Panc1 (cell line): Measurements from ENCODE around the gene APOE. TPM values are rescaled to one million over a fixed set of nuclear protein-coding genes. Genes with fewer than 3 reads are reported as not detected.
A peak's percentile ranks its signal among the peaks of the same experiment; 100 is the strongest.

ENCODE experiments used
- ATAC-seq: fragments of 200-7000 bp; cut with Tn5 transposase; 2 replicates; pipeline ENCODE4 v1.9.1; 2020; ENCODE audit warnings: mild to moderate bottlenecking, moderate library complexity
- BruUV-seq: library from RNA; stranded (reverse); fragments of 400-500 nt; replicated peaks from 2 replicates; lab custom pipeline; 2021; lab: Mats Ljungman, UMichigan
- CTCF ChIA-PET: fragments of 300-600 bp; sonication (Branson Sonifier 250); formaldehyde crosslinking; loops from one replicate; lab custom pipeline; 2022; ENCODE audit warnings: antibody characterized with exemption; lab: Charles Lee
- POLR2A ChIA-PET: fragments of 300-600 bp; sonication (Branson Sonifier 250); formaldehyde crosslinking; loops from one replicate; lab custom pipeline; 2022; ENCODE audit warnings: antibody characterized with exemption; lab: Charles Lee
- DNase-seq: peaks from one replicate; pipeline ENCODE4 v3.0.0-alpha.2; 2010; ENCODE audit warnings: low read depth, low spot score
- H3K27ac ChIP-seq: 2 replicates; pipeline ENCODE4 v1.5.1; 2011; ENCODE audit warnings: mild to moderate bottlenecking, low read length, inconsistent platforms
- H3K27me3 ChIP-seq: fragments of 200-500 bp; sonication (Bioruptor generic); 2 replicates; pipeline ENCODE4 v1.6.0; 2014; ENCODE audit warnings: low read length, inconsistent platforms; ENCODE audit not compliant: control insufficient read depth, insufficient read depth
- H3K36me3 ChIP-seq: fragments of 200-500 bp; sonication (Bioruptor generic); 2 replicates; pipeline ENCODE4 v1.5.1; 2014; ENCODE audit warnings: inconsistent platforms, mild to moderate bottlenecking, low read length, moderate library complexity; ENCODE audit not compliant: control insufficient read depth, insufficient read depth
- H3K4me1 ChIP-seq: 2 replicates; pipeline ENCODE4 v1.5.1; 2011; ENCODE audit warnings: inconsistent platforms, mild to moderate bottlenecking, low read length, moderate library complexity; ENCODE audit not compliant: control insufficient read depth, insufficient read depth
- H3K4me3 ChIP-seq, 2 experiments: 2 replicates each; pipeline ENCODE4 v1.5.1; 2011 to 2012; ENCODE audit warnings: low read depth in 2 of 2, low read length in 2 of 2, mild to moderate bottlenecking in 2 of 2, inconsistent platforms in 1 of 2, moderate library complexity in 1 of 2
- H3K9me3 ChIP-seq: fragments of 200-500 bp; sonication (Bioruptor generic); 2 replicates; pipeline ENCODE4 v1.5.1; 2014; ENCODE audit warnings: low read depth, mild to moderate bottlenecking, inconsistent platforms, low read length, moderate library complexity; ENCODE audit not compliant: control insufficient read depth, insufficient read depth
- CTCF ChIP-seq: fragments of 450-650 bp; IDR thresholded peaks from 2 replicates; pipeline ENCODE4 v1.5.1; 2017; ENCODE audit warnings: mild to moderate bottlenecking
- POLR2AphosphoS5 ChIP-seq: IDR thresholded peaks from 2 replicates; pipeline ENCODE4 v1.6.1; 2012; ENCODE audit warnings: mild to moderate bottlenecking, low read depth, low read length, moderate library complexity
- REST ChIP-seq, 2 experiments: IDR thresholded peaks; 2 replicates each; pipeline ENCODE4 v1.6.1; 2011 to 2012; ENCODE audit warnings: low read depth in 2 of 2, control low read depth in 1 of 2, low read length in 1 of 2, mild to moderate bottlenecking in 1 of 2, moderate library complexity in 1 of 2; ENCODE audit not compliant: insufficient read depth in 1 of 2
- SIN3A ChIP-seq: IDR thresholded peaks from 2 replicates; pipeline ENCODE4 v1.6.1; 2012; ENCODE audit warnings: low read depth, mild to moderate bottlenecking, low read length, moderate library complexity, borderline replicate concordance; ENCODE audit not compliant: insufficient read depth
- TCF7L2 ChIP-seq: IDR thresholded peaks from 2 replicates; pipeline ENCODE4 v1.6.1; 2011; ENCODE audit warnings: mild to moderate bottlenecking, low read depth, low read length, inconsistent platforms
- in situ Hi-C: cut with HindIII; loops from 2 replicates; pipeline ENCODE4 v1.10.0; 2016; ENCODE audit warnings: low sequenced_read_pairs, low pct_unique_long_range_greater_than_20kb
- intact Hi-C: fragments of 100-400 bp; cut with micrococcal nuclease; formaldehyde crosslinking; loops from one replicate; pipeline ENCODE4 v1.10.0; 2022; ENCODE audit not compliant: unreplicated experiment
- total RNA-seq: library from RNA; stranded (reverse); gene quantifications from one replicate; pipeline ENCODE4 v1.2.1, GENCODE V29; 2021; ENCODE audit not compliant: unreplicated experiment

The APOE gene
- total RNA-seq, 1 experiment from 2014 or later, result 780 TPM

DNA sequence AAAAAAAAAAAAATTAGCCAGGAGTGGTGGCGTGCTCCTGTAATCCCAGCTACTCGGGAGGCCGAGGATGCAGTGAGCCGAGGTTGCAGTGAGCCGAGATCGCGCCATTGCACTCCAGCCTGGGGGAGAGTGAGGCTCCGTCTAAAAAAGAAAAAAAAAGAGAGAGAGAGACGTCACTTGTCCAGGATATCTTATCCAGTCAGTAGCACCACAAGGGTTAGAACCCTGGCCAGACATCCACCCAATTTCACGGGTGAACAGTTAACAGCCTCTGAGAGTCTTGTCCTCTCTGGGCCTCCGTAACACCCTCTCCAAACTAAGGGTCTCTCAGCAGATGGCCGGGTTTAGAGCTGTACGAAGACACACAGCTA, 48.7 kb downstream of the APOE start:
- CTCF ChIA-PET, result interaction anchor here (0.9 kb wide), 1 partner anchor 51 kb away, joined by 4 read pairs; no protein-coding TSS in a partner anchor
- Histone ChIP-seq H3K27ac (peak overlapping the region; percentile 99), H3K36me3 (no peaks in the 10 kb centered on the region; the same call in 1 of the 2 replicates), H3K4me1 (peaks cover 7% of the 10 kb centered on the region; the same call in 1 of the 2 replicates), H3K27me3 (no peaks in the 10 kb centered on the region), H3K9me3 (no peaks in the 10 kb centered on the region), H3K4me3 (peak overlapping the region; percentile 97 to 98)
- ATAC-seq, result no peak
- in situ Hi-C loops (no loop called here), intact Hi-C loops (loop anchor here (5.0 kb wide), 1 partner anchor 52 kb away; no protein-coding TSS in a partner anchor)
- no TSS peak for BruUV-seq
- no peak for TF ChIP-seq POLR2AphosphoS5
- TF ChIP-seq TCF7L2, result no peak
- no peak for TF ChIP-seq CTCF
- no peak for TF ChIP-seq REST (IDR thresholded peaks at IDR 0.05; ENCODE audit: insufficient read depth in 1 of 2, low read depth in 2 of 2, low read length in 1 of 2)
- POLR2A ChIA-PET, result interaction anchor here (0.6 kb wide), 1 partner anchor 757 kb away, joined by 8 read pairs; no protein-coding TSS in a partner anchor
- DNase-seq, result no peak

DNA sequence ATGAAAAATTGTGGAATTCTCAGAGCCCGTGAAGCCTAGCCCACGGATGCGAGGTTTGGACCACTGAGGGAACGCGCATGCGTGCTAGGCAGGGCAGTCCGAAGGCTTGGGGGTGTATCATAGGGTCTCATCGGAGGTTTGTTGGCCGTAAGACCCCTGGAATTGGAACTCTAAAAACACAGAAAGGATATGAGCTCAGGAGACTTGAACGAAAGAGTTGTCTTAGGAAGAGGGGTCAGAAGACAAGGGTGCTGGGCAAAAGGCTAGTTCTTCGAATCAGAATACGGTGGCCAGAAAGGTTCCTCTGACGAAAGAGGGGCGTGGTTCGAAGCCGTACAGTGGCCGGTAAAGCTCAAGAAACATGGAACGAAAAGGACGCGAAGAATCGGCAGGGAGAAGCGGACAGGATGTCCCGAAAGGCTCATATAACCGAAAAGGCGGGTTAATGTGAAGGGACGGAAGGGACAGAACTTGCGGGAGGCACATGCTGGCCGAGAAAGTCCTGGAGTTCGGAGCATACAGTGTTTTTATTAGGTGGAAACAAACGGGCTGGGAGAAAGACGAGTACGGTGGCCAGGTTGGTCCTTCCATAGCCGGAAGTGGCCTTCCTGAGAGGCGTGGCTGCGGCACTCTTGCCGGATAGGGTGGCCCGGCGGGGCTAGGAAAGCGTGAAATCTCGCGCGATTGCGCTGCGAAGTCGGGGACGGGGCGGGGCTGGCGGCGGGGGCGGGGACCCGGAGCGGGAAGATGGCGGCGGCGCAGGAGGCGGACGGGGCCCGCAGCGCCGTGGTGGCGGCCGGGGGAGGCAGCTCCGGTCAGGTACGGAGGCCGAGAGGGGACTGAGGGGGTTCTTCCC, 49.3 kb downstream of the APOE start, which contains the start of gene CLPTM1:
Gene CLPTM1 (plus strand): TSS at position 732 of the 856 bp plus-strand sequence. CDS start 16 bp downstream, at position 748.
- H3K36me3 ChIP-seq, result no peaks in the 10 kb centered on the region; the same call in 1 of the 2 replicates
- TF ChIP-seq POLR2AphosphoS5, result peak; percentile 63
- 0 out of 2 replicates have a peak, but pooled peaks have one; percentile 35 for TF ChIP-seq TCF7L2
- no peak for TF ChIP-seq CTCF
- TF ChIP-seq SIN3A, result peak; percentile 72; the same call in 1 of the 2 replicates
- 0 out of 4 replicates have a peak, but pooled peaks of 1 of the 2 experiments have one; percentile 15 for TF ChIP-seq REST (IDR thresholded peaks at IDR 0.05; ENCODE audit: insufficient read depth in 1 of 2, low read depth in 2 of 2, low read length in 1 of 2)
- POLR2A ChIA-PET, result interaction anchor here (0.6 kb wide), 1 partner anchor 756 kb away, joined by 8 read pairs; no protein-coding TSS in a partner anchor
- in situ Hi-C loops (no loop called here), intact Hi-C loops (loop anchor here (5.0 kb wide), 1 partner anchor 53 kb away; no protein-coding TSS in a partner anchor)
- peak; percentile 96 for ATAC-seq
- DNase-seq, result peak; percentile 87
- TSS peak; percentile 98 for BruUV-seq
- CTCF ChIA-PET, result no interaction called here
- peak within 1 kb of the TSS; percentile 97 to 98 for H3K4me3 ChIP-seq
- H3K4me1 ChIP-seq, result peaks cover 7% of the 10 kb centered on the region; the same call in 1 of the 2 replicates
- no peaks in the 10 kb centered on the region for H3K9me3 ChIP-seq
- H3K27me3 ChIP-seq, result no peaks in the 10 kb centered on the region
- H3K27ac ChIP-seq, result peak within 1 kb of the TSS; percentile 99
